ENCODE measurements around the gene TMEM63A. TPM values are rescaled to one million over a fixed set of nuclear protein-coding genes. Genes with fewer than 3 reads are reported as not detected.

TMEM63A gene
- total RNA-seq, 4 donors from 2014 or later: 14.6 to 30.7 (median 24.5) TPM

GRCh38 chr1:225881081-225881958 lies 860 bp downstream of the TMEM63A start:
- no peaks in the 10 kb centered on the region for H3K9me3 ChIP-seq
- no peak for DNase-seq (ENCODE audit: extremely low spot score)
- H3K36me3 ChIP-seq: peaks cover 0 to 13% (median 10%) of the 10 kb centered on the region in 4 donors
- TF ChIP-seq POLR2AphosphoS5 (IDR thresholded peaks at IDR 0.05) (no peak), POLR2A (IDR thresholded peaks at IDR 0.05; ENCODE audit: low read depth) (no peak), CTCF (IDR thresholded peaks at IDR 0.05) (no peak), EP300 (IDR thresholded peaks at IDR 0.05) (no peak)
- no peaks in the 10 kb centered on the region for H3K27me3 ChIP-seq
- peaks cover 45 to 62% (median 55%) of the 10 kb centered on the region in 4 donors for H3K4me1 ChIP-seq
- 15% methylated on average over 20 of the region's 25 CpGs for whole genome bisulfite sequencing
- H3K4me3 ChIP-seq: peak overlapping the region; percentile 79 to 98 (median 88)
- intact Hi-C loops (cut with DNase I): no loop called here
- H3K27ac ChIP-seq (replicated peaks in 1 of 4): peak overlapping the region; percentile 82 to 92 (median 89)

GRCh38 chr1:225880636-225881035 lies 1.5 kb downstream of the TMEM63A start:
- peaks cover 0 to 19% (median 15%) of the 10 kb centered on the region in 4 donors for H3K36me3 ChIP-seq
- no peaks in the 10 kb centered on the region for H3K27me3 ChIP-seq
- intact Hi-C loops (cut with DNase I): no loop called here
- TF ChIP-seq POLR2A (IDR thresholded peaks at IDR 0.05; ENCODE audit: low read depth) (no peak), EP300 (IDR thresholded peaks at IDR 0.05) (no peak), POLR2AphosphoS5 (IDR thresholded peaks at IDR 0.05) (no peak), CTCF (IDR thresholded peaks at IDR 0.05) (no peak)
- H3K9me3 ChIP-seq: no peaks in the 10 kb centered on the region
- 52% methylated on average over 5 of the region's 5 CpGs for WGBS
- no peak for DNase-seq (ENCODE audit: extremely low spot score)
- peak overlapping the region; percentile 79 to 98 (median 88) for H3K4me3 ChIP-seq
- peak overlapping the region; percentile 82 to 92 (median 89) for H3K27ac ChIP-seq (replicated peaks in 1 of 4)
- peaks cover 45 to 62% (median 55%) of the 10 kb centered on the region in 4 donors for H3K4me1 ChIP-seq

GRCh38 chr1:225880222-225880588 lies 2.0 kb downstream of the TMEM63A start:
- Histone ChIP-seq H3K36me3 (peaks cover 0 to 23% (median 17%) of the 10 kb centered on the region in 4 donors), H3K27ac (replicated peaks in 1 of 4) (peak overlapping the region; percentile 11 to 92 (median 38)), H3K27me3 (no peaks in the 10 kb centered on the region), H3K4me1 (peaks cover 45 to 62% (median 55%) of the 10 kb centered on the region in 4 donors), H3K4me3 (peak overlapping the region in 2 of 4 donors; percentile 79 to 98), H3K9me3 (no peaks in the 10 kb centered on the region)
- DNase-seq (ENCODE audit: extremely low spot score): no peak
- 100% methylated on average over 2 of the region's 2 CpGs for WGBS
- intact Hi-C loops (cut with DNase I): no loop called here
- TF ChIP-seq CTCF (IDR thresholded peaks at IDR 0.05) (no peak), EP300 (IDR thresholded peaks at IDR 0.05) (no peak), POLR2AphosphoS5 (IDR thresholded peaks at IDR 0.05) (no peak), POLR2A (IDR thresholded peaks at IDR 0.05; ENCODE audit: low read depth) (no peak)

GRCh38 chr1:225879521-225880221 lies 2.5 kb downstream of the TMEM63A start:
- no peak for DNase-seq (ENCODE audit: extremely low spot score)
- Histone ChIP-seq H3K9me3 (no peaks in the 10 kb centered on the region), H3K4me3 (no peak overlapping the region), H3K27me3 (no peaks in the 10 kb centered on the region), H3K36me3 (peaks cover 5 to 29% (median 20%) of the 10 kb centered on the region in 4 donors), H3K27ac (replicated peaks in 1 of 4) (peak overlapping the region; percentile 11 to 92 (median 38)), H3K4me1 (peaks cover 45 to 62% (median 55%) of the 10 kb centered on the region in 4 donors)
- TF ChIP-seq CTCF (IDR thresholded peaks at IDR 0.05): no peak
- TF ChIP-seq POLR2A (IDR thresholded peaks at IDR 0.05; ENCODE audit: low read depth): no peak
- no peak for TF ChIP-seq EP300 (IDR thresholded peaks at IDR 0.05)
- no peak for TF ChIP-seq POLR2AphosphoS5 (IDR thresholded peaks at IDR 0.05)
- intact Hi-C loops (cut with DNase I): no loop called here
- 69% methylated on average over 8 of the region's 8 CpGs for WGBS
